8988T (cell line): ENCODE measurements around the gene TMEM184B.
A peak's percentile ranks its signal among the peaks of the same experiment; 100 is the strongest.

Experiments
- DNase-seq: peaks from one replicate; pipeline ENCODE4 v3.0.0; 2011

The TMEM184B gene

DNA sequence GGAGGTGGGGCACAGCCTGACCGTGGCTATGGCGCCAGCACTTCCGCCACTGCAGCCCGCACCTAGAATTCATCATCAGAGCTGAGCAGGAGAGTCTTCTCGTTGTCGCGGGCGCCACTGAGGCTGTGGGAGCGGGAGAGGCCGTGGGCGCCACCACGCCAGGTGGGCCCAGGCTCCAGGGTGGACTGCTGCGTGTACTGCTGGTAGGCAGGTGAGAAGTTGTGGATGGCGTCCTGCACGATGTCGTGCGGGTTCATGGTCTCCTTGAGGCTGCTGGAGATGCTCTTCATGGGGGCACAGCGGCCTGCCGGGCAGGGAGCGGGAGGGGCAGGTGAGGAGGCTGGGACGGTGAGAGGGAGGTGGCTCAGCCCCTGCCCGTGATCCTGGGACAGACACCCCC is 51.4 kb downstream of the TMEM184B start:
- DNase-seq = no peak

- DNase-seq = no peak
These were observed 52.0 kb downstream of the TMEM184B start for GRCh38 chr22:38220653-38221386.

- DNase-seq = no peak
These were observed 52.6 kb downstream of the TMEM184B start for GRCh38 chr22:38220163-38220562.

DNA sequence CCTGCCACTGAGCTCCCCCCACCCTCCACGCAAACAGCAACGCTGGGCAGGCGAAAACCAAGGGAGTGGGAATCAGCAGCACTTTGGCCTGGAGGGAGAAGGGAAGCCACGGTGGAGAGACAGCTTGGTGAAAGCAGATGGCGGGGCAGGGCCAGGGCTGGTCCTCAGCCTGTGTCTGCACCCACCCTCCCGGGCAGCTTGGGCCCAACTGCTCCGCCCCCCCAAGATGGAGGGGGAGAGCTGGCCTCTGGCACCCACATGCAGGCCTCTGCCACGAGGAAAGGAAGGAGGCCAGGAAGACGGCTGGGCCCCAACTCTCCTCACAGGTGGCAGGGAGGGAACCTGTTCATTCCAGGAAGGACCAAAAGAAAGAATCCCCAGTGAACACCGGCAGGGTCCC is 53.2 kb downstream of the TMEM184B start:
- no peak for DNase-seq

GRCh38 chr22:38218661-38219622 is 53.9 kb downstream of the TMEM184B start:
- peak; percentile 57 for DNase-seq

DNA sequence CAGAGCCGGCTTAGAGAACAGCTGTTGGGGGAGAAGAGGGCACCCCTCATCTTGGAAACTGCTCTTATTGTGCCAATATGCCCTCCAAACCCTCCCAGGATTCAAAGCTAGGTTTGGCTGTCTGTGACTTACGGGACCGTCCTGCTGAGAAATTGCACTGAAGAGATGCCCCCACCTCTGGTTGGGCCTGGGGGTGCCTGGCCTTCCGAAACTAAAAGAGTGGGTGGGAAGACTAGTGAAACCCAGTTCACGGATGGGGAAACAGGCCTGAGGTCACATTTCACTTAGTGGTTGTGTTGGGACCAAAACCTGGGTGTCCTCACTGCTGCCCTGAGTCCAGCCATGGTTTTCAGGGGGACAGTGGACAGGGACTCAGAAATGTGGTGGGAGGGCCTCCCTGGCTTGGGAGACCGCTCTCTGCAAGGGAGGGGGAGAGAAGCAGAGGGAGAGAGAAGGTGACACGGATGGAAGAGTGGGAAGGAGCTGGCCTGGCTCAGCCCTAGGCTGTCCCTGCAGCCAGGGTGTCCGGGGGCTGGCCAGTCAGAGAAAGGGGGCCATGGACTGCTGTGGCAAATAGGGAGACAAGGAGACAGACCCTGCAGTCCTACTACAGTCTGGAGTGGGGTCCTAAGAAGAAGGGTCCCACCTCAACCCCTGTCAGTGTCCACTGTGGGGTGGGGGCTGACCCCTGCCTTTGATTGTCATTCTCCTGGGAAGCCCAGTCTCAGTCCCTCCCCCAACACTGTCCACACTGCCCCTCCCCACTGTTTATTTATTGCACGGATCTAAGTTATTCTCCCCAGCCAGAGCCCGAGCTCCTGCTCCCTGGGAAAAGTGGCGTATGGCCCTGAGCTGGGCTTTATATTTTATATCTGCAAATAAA is 57.4 kb downstream of the TMEM184B start:
- no peak for DNase-seq

- peak; percentile 73 for DNase-seq
These were observed 58.3 kb downstream of the TMEM184B start for GRCh38 chr22:38214302-38215056.

DNA sequence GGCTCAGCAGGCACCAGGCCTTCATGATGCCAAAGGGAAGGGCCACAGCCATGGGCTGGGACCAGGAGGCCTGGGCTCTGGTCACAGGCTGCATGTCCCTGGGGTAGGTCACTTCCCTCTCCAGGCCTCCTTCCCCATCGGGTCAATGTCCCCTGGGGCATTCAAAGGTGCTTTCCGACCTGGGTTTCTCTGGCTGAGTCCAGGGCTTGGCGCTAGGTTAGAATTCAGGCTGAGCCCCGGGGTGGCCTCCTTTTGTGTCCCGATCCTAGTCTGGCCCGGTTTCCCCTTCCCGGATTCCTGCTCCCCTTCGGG is 58.9 kb downstream of the TMEM184B start:
- no peak for DNase-seq

- no peak for DNase-seq
These were observed 59.4 kb downstream of the TMEM184B start for GRCh38 chr22:38213319-38213989.

DNA sequence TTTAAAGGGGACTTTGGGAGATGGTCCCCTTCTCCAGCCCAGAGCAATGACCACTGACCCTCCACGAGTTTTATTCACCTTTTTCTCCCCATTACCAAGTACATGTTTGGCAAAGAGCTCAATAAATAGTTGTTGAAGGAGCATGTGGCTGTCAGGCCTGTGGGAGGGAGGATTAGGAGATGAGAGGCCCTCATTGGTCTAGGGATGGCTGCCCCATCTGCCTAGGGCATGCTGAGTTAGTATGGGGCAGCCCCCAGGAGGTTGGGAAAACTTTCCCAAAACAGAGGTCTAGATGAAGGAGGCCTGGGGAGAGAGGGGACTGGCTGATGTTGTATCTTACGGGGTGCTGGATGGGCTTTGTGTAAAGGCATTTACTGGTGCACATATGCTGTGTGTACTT is 60.4 kb downstream of the TMEM184B start:
- no peak for DNase-seq

DNA sequence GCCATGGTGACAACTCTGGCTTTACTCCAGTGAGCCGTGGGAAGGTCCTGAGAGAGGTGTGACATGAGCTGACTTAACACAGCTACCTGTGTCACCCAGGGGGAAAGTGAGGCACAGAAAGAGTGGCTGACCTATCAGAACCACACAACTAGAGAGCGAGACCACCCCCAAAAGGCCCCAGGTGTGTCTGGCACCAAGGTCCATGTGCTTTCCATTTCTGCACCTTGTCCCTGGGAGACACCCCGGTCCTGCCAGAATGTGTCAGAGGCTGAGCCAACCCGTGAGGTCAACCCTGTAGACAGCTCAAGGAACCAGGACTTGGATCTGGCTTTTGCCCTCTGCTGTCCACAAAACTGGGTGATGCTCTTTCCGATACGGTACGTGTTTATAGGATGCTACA is 61.3 kb downstream of the TMEM184B start:
- no peak for DNase-seq

DNA sequence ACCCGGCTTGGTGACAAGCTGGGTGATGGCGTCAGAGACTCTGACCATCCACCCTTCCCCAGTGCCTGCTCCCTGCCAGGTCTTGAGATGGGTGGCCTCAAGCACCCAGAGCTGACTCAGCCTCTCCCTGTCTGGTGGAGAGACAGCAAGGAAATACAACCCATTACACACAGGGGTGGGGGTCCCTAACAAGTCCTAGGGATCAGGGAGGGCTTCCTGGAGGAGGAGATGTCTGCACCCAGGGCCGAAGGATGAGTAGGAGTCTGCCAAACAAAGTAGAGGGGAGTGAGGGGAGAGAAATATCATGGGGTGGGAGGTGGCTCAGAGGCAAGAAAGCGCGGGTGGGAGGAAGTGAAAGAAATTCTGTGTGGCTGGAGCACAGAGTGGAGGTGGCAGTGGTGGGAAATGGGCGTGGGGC is 64.2 kb downstream of the TMEM184B start:
- no peak for DNase-seq

DNA sequence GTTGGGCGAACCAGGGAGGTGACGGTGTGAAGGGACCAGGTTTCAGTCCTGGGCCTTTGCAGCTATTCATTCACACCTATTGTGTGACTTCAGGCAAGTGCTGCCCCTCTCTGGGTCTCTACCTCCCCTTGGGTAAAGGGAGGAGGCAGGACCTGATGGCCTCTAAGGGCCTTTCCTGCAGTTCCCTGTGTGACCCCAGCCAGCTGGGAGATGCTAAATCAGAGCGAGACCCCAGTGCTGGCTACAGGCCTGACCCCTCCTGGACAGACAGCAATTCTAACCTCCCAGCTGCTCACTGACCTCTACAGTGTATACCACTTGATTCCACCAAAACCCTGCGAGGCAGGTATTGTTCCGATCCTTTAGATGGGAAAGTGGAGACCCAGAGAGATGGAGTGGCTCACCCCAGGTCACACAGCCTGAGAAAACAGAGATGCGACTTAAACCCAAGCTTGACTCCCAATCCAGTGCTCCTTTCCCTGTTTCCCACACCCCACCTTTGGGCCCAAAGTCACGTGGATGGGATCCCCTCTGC is 64.8 kb downstream of the TMEM184B start:
- DNase-seq = no peak

DNA sequence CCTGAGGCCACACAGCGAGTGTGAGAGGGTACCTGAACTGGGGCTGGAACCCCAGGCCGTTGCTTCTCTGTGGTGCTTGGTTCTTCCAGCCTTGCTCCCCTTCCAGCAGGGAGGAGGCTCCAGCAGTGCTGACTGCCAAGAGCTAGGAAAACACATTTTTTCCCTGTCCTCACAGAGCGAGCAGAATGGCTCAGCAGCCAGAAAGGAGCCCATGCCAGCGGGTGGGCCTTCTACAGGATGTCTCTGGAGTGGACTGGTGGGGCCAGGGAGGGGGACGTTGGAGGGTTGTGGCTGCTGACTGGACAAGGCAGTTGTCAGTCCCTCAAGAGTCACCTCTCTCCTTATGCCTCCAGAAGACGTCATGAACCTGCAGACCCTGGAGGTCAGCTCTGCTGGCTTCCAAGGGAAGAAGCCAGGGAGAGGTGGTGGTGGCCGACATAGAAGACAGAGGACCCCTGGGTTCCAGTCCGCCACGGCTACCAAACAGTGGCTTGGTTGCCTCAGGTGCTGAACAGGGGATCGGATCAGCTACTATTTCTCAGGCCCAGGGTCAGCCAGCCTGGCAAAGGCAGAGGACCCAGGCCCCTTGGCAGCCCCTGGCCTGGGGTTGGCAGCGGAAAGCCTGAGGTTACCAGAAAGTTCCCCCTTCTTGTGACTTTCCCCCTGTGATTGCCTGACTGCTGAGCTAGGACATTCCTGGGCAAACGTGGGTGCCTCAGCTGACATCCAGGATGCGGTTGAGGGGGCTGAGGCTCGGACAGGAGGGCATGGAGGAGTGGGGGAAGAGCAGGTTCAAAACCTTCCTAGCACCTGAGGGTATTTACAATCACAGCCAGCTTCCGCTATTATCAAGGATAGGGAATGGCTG is 67.3 kb downstream of the TMEM184B start:
- no peak for DNase-seq

- no peak for DNase-seq
These were observed 68.0 kb downstream of the TMEM184B start for GRCh38 chr22:38204784-38205183.

DNA sequence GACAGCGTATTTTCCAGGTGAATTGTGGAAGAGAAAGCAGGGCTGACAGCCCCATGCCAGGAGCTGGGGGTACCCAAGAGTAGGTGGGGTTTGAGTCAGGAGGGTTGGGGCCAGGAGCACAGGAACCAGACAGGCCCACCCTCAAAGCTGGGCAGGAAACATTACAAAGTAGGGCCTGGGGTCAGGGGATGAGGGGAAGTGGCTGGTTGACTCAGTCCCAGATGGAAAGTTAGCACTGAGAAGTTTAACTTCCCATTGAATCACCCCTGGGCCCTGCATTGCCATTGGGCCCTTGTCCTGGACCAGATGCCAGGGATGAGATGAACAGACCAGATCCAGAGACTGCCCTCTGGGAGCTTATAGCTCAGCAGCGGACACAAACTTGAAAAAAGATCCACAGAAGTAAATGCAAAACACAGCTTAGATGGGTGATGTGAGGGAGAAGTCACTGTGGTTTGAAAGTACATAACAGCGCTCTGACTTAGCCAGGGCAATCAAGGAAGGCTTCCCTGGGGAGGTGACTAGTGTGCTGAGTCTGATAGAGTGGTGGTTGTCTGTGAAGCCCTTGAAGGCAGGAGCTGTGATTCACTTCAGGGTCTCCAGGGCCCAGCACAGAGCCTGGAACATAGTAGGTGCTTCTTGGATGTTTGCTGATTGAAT is 68.8 kb downstream of the TMEM184B start:
- DNase-seq = no peak

DNA sequence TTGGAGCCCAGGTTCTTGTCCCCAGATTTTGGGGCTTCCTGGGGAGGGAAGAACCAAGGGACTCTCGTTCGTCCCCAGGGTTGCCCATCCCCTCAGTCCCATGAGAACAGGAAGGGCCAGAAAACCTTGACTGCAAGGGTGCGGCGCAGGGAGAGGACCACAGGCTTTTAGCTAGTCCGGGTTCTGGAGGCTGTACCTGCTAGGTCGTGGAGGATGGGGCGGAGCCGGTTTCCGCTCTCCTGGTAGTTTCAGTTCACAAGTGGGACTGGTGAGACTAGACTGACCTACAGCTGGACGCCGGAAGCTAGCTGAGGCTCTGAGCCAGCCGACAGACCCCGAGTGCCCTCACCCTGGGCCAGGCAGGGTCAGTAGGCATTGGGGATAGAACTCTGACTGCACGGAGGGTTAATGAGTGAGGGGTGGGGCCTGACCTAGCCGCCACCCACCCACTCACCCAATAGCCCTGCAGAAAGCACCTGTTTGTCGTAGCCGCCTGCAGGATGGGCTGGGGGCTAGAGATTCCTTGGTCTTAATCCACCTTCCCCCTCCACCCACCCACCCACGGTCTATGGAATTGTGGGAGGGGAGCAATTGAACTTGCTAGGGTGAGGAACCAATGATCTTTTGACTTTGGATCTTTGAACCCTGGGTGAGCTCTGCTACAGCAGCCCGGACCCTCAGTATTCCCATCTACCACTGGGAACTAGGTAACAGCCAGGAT is 69.6 kb downstream of the TMEM184B start:
- no peak for DNase-seq

DNA sequence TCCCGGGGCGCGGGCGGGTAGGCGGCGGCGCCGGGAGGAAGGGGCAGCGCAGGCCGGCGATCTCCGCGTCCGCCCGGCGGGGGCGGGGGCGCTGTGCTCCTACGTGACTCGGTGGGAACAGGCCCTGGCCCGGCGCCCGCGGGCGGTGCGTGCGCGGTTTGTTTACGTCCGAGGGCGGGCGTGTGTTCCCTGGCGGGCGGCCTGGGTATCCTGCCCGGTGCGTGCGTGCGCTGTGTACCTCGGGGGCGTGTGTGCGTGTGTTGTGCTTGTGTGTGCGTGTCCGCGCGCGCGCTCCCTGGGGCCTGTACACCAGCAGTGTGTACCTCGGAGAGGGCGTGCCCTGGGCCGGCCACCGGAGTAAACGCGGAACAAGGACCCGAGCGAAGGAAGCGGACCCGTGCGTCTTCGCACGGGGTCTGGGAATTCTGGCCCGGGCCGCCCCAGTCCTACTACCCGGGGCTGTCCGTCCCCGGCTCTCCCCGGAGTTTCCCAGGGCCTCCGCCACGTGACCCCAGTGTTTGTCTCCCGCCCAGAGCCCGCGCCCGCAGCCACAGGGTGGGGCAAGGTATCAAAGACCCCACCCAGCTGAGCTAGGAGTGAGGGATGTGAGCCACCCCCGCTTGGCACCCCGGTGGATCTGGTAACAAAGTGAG is 70.2 kb downstream of the TMEM184B start:
- no peak for DNase-seq
